GM18873 (cell line): ENCODE results near the gene KIF4A.
A peak's percentile ranks its signal among the peaks of the same experiment; 100 is the strongest.

Experiments
- ATAC-seq: cut with Tn5 transposase; IDR thresholded peaks from one replicate; pipeline ENCODE4 v1.9.1; 2021; ENCODE audit warnings: mild to moderate bottlenecking, moderate library complexity, moderate number of reproducible peaks; ENCODE audit not compliant: unreplicated experiment, low FRiP score

Gene KIF4A

GRCh38 chrX:70434352-70434866, 144.5 kb downstream of the KIF4A start:
- ATAC-seq = peak; percentile 32

DNA sequence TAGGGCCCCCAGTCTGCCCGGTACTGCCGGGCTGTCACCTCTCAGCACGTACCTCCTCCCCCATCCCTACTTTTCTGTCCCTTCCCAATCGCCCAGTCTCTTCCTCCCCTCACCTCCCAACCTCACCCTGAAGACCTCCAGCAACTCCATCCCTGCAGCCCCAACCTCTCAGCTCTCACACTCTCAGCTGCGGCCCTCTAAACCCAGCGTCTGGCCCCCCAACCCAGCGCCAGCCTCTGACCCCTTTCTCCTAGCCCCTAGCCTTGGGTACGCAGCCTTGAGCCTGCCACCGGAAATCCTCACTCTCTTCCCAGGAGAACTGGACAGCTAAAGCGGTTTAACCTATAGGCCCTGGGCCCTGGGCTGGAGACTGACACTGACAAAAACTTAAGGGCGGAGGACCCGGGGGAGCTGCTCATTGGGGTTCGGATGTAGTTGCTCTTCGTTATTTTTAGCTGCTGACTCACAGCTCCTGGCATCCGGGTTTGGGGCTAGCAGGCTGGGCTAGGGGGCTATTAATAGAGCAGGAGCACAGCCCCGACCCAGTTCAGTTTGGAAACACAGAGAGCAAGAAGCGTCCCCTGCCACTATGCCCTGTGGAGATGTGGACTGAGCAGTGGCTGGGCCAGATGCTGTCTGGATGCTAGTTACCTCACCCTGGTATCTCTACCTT, 145.1 kb downstream of the KIF4A start:
- no peak for ATAC-seq

DNA sequence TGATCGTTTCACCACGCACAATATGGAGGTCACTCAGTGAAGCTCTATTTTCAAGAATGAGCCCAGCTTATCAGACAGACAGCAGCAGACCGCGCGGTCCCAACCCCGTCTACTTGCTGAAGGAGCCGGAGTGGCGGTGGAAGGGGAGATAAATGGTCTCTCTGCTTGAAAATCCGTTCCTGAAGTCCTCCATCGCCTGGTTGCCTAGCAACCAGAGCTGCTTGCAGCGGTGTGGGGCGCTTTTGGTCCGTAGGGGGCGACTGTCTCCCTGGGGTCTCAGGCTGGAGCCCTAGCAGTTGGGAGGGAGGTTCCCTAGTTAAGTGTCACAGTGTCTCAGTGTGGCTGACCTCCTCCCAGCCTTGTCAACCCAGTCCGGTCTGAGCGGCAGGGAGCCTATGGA, 146.4 kb downstream of the KIF4A start:
- no peak for ATAC-seq

GRCh38 chrX:70437011-70437410, 147.1 kb downstream of the KIF4A start:
- no peak for ATAC-seq

- ATAC-seq = no peak
Measured at GRCh38 chrX:70437921-70438665, 148.2 kb downstream of the KIF4A start.

DNA sequence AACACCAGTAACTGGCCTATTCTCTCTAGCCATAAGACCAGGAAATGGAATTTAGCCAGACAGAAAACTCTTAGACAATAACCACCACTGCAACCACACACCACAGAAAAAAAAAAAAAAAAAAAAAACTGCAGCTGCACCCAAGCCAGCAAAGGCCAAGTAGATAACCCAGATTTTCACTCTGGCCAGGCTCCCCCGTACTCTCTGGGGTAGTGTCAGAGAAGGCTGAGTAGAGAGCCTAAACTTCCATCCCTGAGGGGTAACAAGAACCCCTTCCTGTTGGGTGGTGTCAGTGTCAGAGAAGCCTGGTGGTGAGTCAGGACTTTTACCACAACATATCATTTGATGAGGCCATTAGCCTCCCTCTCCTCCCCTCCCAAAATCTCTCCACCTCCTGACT, 149.1 kb downstream of the KIF4A start:
- ATAC-seq = no peak

- no peak for ATAC-seq
Measured at GRCh38 chrX:70442224-70442623, 152.3 kb downstream of the KIF4A start.

DNA sequence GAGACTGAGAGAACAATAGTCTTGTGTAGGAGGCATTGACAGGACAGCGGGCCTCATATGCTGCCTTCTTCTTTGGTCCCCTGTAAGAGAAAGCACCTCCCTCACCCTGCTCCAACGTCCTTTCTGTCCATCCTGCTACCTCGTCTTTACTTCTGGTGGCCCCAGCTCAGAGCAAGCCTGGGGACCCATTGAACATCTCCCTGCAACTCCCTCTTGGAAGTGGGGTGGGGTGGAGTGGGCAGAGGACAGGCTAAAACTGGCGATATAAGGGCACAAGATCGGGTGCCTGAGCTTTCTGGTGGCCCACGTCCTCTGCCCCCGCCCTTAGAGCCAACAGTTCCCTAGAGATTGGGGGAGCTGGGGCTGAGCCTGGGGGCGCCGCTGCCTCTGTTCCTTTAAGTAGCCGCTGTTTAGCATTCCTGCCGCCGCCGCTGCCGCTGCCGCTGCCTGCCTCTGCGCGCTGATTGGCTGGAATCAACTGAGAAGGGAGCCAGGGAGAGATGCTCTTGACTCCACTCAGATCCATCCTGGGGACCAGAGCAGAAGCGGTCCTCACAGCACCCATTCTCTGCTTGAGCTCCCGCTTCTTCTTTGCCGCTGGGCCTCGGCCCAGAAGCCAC, 154.5 kb downstream of the KIF4A start, which contains the start of gene DLG3:
TSS of gene DLG3 (plus strand) at position 510 of the 620 bp plus-strand sequence. CDS start 367 bp downstream, outside the sequence.
- ATAC-seq = no peak

DNA sequence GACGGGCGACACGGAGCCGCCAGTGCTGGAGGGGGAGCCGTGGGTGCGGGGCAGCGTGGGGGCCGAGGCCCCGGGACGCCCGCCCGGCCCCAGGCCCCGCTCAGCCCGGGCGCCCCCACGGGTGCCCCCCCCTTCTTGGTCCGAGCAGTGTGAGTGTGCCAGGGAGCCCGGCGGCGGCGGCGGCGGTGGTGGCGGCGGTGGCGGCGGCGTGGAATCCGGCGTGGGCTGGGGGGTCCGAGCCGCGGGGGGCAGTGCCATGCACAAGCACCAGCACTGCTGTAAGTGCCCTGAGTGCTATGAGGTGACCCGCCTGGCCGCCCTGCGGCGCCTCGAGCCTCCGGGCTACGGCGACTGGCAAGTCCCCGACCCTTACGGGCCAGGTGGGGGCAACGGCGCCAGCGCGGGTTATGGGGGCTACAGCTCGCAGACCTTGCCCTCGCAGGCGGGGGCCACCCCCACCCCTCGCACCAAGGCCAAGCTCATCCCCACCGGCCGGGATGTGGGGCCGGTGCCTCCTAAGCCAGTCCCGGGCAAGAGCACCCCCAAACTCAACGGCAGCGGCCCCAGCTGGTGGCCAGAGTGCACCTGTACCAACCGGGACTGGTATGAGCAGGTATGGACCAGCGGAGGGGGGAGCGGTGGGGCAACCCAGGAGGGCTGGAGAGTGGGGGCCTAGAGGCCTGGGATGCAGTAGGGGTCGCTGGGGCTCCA, 155.2 kb downstream of the KIF4A start:
- ATAC-seq = no peak

- ATAC-seq = no peak
Measured at GRCh38 chrX:70445951-70446350, 156.0 kb downstream of the KIF4A start.

DNA sequence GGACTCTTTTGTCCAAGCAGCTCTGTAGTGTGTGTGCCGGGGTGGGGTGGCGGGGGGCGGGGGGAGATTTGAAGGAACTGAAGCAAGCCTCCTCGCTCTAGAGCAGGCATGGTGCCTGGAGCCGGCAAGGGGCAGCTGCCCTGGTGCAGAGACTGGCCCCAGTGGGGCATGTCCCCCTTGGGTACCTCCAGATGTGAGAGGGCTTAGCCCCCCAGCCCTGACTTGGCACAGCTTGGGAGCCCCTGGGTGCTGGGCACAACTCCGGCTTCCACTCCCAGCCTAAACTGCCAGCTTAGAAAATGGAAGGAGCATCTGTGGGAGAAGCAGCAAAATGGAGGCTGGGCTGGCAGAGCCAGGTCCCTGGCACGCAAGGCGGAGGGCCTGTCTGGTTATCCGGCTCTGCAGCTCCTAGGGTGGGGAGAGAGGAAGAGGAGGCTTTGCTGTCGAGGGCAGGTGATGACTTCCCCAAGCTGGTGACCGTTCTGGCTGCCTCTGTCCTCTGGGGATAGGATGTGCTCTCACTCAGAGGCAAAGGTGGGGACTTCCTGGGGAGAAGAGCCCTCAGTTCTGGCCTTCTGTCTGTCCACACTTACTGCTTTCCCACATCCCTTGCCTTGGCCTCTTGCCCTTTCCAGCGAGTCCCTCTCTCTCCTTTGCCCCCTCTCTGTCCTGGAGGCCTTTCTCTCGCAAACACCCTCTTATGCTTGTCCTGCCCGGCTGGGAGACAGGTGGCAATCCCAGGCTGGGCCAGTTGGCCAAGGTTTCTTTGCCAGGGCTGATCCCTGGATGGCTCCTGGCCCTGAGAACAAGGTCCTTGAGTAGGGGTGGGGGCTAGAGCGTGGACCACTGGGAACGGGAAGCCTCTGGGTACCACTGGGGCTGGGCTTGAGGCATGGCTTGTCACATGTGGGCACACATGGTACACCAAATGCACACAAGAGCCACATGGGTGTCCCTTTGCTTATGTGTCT, 156.8 kb downstream of the KIF4A start:
- ATAC-seq = no peak

GRCh38 chrX:70449457-70449966, 159.6 kb downstream of the KIF4A start:
- ATAC-seq = no peak

DNA sequence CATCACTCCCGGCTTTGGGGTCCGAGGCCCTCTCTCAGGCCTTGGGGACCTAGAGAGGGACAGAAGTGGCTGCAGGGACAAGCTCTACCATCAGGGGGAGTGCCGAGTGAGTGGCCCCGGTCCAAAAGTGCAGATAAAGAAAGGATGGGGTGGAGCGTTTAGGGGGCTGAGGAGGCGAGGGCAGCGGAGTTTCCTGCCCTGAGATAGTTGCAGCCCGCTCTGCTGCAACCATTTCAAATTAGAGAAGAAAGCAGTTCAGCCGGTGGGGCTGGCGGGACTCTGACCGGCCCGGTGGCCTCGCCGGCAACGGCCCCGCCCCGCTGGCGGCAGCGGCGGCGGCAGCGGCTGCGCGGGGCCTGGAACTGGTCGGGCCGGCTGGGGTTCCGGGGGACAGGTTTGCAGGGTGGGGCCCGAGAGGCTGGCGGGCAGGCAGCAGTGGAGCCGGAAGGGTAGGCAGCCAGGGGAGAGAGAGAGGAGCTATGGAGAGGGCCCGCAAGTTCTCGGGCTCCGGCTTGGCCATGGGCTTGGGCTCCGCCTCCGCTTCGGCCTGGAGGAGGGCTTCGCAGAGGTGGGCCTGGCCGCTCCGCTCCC, 162.3 kb downstream of the KIF4A start:
- no peak for ATAC-seq

GRCh38 chrX:70453024-70453618, 163.2 kb downstream of the KIF4A start:
- no peak for ATAC-seq

GRCh38 chrX:70454441-70455365, 164.8 kb downstream of the KIF4A start:
- ATAC-seq = no peak

DNA sequence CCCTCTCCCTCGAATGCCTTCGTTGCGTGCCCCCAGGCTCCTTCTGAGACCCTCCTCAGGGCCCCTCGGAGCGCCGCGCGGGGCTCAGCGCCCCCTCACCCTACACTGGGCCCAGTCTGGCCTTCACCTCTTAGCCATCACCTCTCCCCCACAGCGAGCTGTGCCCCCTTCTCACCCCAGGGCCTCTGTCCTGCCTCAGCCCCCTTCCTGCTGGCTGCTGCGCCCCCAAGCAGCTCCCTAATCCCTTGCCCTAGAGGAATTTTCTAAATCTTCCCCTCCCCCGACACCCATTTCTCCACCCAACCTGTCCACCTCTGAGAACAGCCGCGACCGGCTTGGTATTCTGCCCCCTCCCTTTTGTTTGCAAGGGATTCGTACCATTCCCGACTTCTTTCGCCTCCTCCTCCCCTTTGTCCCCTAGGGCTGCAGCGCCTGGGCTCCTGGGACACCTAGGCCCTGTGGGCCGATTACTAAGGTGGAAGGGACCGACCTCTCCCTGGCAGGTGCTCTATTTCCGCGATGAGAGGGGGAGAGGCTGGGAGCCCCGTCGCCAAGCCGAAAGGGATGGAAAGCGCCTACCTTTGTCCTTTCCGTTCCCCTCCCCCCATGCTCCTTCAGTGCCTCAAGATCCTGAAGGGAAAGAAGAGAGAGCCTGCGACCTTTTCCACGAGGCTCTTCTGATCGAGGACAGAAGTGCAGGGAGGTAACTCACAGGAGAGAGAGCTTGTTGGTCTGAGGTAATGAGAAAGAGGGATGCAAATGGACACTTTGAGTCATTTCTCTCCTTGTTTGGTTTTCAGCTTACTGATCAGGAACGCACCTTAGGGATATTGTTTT, 165.7 kb downstream of the KIF4A start:
- no peak for ATAC-seq

DNA sequence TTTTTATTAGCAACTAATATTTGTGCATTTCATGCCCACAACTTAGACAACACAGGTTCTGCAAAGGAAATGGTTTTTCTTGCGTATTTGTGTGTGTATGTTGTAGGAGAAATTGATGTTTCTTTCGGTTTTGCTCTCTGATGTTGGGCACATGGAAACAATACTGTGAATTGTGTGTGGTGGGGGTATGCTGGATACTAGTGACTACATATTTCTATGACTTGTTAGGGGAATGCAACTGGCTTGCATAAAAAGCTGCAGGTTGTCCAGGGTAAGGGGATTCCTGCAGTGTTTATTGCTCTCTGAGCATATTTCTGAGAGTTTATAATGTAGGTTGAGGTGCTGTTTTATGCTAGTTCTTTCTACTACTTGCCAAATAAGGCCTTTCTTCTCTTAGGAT, 166.4 kb downstream of the KIF4A start:
- no peak for ATAC-seq
